Measurements from ENCODE around the gene RAD1. TPM values are rescaled to one million over a fixed set of nuclear protein-coding genes. Genes with fewer than 3 reads are reported as not detected.
A peak's percentile ranks its signal among the peaks of the same experiment; 100 is the strongest.

Gene RAD1
- total RNA-seq, result 10 to 100 TPM; 22.5 to 62.1 (median 39.6) TPM

- under 1% methylated on average over 34 of the region's 67 CpGs for WGBS
- peaks cover 25 to 51% (median 48%) of the 10 kb centered on the region in 4 donors for H3K4me1 ChIP-seq
- peak within 1 kb of the TSS; percentile 85 to 89 (median 88) for H3K27ac ChIP-seq (replicated peaks in 1 of 4)
- H3K4me3 ChIP-seq, result peak within 1 kb of the TSS; percentile 72 to 98 (median 95)
- H3K36me3 ChIP-seq, result peaks cover 15 to 38% (median 27%) of the 10 kb centered on the region in 4 donors
- intact Hi-C loops (cut with DNase I), result no loop called here
- no peaks in the 10 kb centered on the region for H3K27me3 ChIP-seq
- no peaks in the 10 kb centered on the region for H3K9me3 ChIP-seq
- TF ChIP-seq POLR2A (IDR thresholded peaks at IDR 0.05; ENCODE audit: low read depth), result peak; percentile 46
- TF ChIP-seq POLR2AphosphoS5 (IDR thresholded peaks at IDR 0.05), result peak; percentile 93 to 94
- no peak for TF ChIP-seq EP300 (IDR thresholded peaks at IDR 0.05)
- TF ChIP-seq CTCF (IDR thresholded peaks at IDR 0.05), result peak in 1 of 3 experiments; percentile 38
- DNase-seq (ENCODE audit: extremely low spot score), result peak; percentile 97
Observed at GRCh38 chr5:34915139-34915855, at the start of gene RAD1, which contains the start of gene BRIX1. Gene RAD1, minus strand, starts transcription at chr5:34915504. Its CDS starts 612 bp downstream, at chr5:34914892. Gene BRIX1, plus strand, starts transcription at chr5:34915711. Its CDS starts 28 bp downstream, at chr5:34915739.

GRCh38 chr5:34959323-34959722 lies 44.0 kb upstream of the RAD1 start:
- intact Hi-C loops (cut with DNase I), result no loop called here
- TF ChIP-seq POLR2AphosphoS5 (IDR thresholded peaks at IDR 0.05) (no peak), CTCF (IDR thresholded peaks at IDR 0.05) (no peak), POLR2A (IDR thresholded peaks at IDR 0.05; ENCODE audit: low read depth) (no peak), EP300 (IDR thresholded peaks at IDR 0.05) (no peak)
- Histone ChIP-seq H3K36me3 (peaks cover 3 to 27% (median 9%) of the 10 kb centered on the region in 4 donors), H3K9me3 (no peaks in the 10 kb centered on the region), H3K4me3 (no peak overlapping the region), H3K4me1 (no peaks in the 10 kb centered on the region), H3K27ac (replicated peaks in 1 of 4) (no peak overlapping the region), H3K27me3 (no peaks in the 10 kb centered on the region)
- DNase-seq (ENCODE audit: extremely low spot score), result no peak
- WGBS, result 100% methylated on average over 1 of the region's 1 CpG

DNA sequence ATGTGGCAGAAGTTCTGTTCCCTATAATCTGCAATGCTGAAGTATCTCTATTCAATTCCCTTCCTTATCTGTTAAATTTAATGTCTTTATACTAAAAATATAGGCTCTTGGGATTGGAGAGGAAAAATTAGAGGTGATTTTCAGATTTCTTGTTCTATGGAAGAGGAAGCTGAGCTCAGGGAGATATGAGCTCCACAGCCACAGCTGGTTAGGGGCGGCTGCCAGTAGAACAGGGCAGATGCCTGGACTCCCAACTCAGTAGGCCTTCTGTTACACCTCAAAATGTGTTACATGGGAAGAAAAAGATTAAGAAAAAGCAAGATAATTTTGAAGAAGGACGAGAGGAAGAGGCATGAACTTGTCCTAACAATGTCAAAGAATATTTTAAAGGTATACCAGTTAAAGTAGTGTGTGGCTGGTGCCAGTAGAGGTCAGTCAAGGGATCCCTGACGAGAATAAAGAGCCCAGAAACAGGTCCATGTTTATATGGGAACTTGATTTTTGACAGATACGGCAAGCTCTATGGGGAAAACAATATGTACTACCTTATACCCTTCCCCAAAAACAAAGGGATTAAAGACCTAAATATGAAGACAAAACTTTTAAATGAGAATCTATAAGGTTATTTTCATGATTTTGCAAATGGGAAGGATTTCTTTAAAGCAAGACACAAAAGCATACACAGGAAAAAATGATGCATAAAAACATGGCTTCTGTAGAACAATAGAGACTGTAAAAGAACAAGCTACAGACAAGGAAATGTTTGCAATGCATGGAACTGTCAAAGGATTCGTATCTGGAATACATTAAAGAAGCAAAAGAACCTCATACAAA lies 42.8 kb upstream of the RAD1 start:
- H3K9me3 ChIP-seq, result no peaks in the 10 kb centered on the region
- intact Hi-C loops (cut with DNase I), result no loop called here
- no peaks in the 10 kb centered on the region for H3K4me1 ChIP-seq
- DNase-seq (ENCODE audit: extremely low spot score), result no peak
- H3K27me3 ChIP-seq, result no peaks in the 10 kb centered on the region
- peaks cover 3 to 38% (median 18%) of the 10 kb centered on the region in 4 donors for H3K36me3 ChIP-seq
- peak overlapping the region in 1 of 4 donors; percentile 3 for H3K27ac ChIP-seq (replicated peaks in 1 of 4)
- peak in 2 of 3 experiments; percentile 23 to 54 for TF ChIP-seq CTCF (IDR thresholded peaks at IDR 0.05)
- no peak for TF ChIP-seq POLR2A (IDR thresholded peaks at IDR 0.05; ENCODE audit: low read depth)
- 49% methylated on average over 5 of the region's 5 CpGs for WGBS
- no peak overlapping the region for H3K4me3 ChIP-seq

- 84% methylated on average over 1 of the region's 1 CpG for WGBS
- H3K27me3 ChIP-seq, result no peaks in the 10 kb centered on the region
- H3K4me3 ChIP-seq, result no peak overlapping the region
Observed at GRCh38 chr5:34957321-34957720, 42.0 kb upstream of the RAD1 start.

More at GRCh38 chr5:34957321-34957720, 42.0 kb upstream of the RAD1 start:
- H3K27ac ChIP-seq (replicated peaks in 1 of 4), result no peak overlapping the region
- peaks cover 6 to 45% (median 23%) of the 10 kb centered on the region in 4 donors for H3K36me3 ChIP-seq
- no peaks in the 10 kb centered on the region for H3K4me1 ChIP-seq
- TF ChIP-seq CTCF (IDR thresholded peaks at IDR 0.05), result no peak
- no peak for TF ChIP-seq POLR2A (IDR thresholded peaks at IDR 0.05; ENCODE audit: low read depth)
- no peak for TF ChIP-seq EP300 (IDR thresholded peaks at IDR 0.05)
- TF ChIP-seq POLR2AphosphoS5 (IDR thresholded peaks at IDR 0.05), result no peak
- no peaks in the 10 kb centered on the region for H3K9me3 ChIP-seq
- intact Hi-C loops (cut with DNase I), result no loop called here
- DNase-seq (ENCODE audit: extremely low spot score), result no peak

All from esophagus muscularis mucosa (tissue), 4 donors.